ENCODE results near the gene CAND1.

- TF ChIP-seq POLR2A (IDR thresholded peaks at IDR 0.05) (no peak), EP300 (IDR thresholded peaks at IDR 0.05) (no peak)
These were observed 76.0 kb downstream of the CAND1 start for GRCh38 chr12:67344979-67345710.
